Osteocyte (in vitro differentiated cells): ENCODE data around the gene CYFIP1. TPM values are rescaled to one million over a fixed set of nuclear protein-coding genes. Genes with fewer than 3 reads are reported as not detected.

Experiments used
- DNase-seq: peaks from one replicate; pipeline ENCODE4 v3.0.0; 2021; ENCODE audit warnings: mixed read lengths; ENCODE audit not compliant: unreplicated experiment; ENCODE audit errors: extremely low spot score
- H3K27ac Mint-ChIP-seq: one replicate; pipeline ENCODE4 v1.8.0; 2021; ENCODE audit warnings: mild to moderate bottlenecking, mixed read lengths; ENCODE audit not compliant: unreplicated experiment
- H3K27me3 Mint-ChIP-seq: one replicate; pipeline ENCODE4 v1.8.0; 2021; ENCODE audit warnings: mixed read lengths; ENCODE audit not compliant: unreplicated experiment
- H3K36me3 Mint-ChIP-seq: one replicate; pipeline ENCODE4 v1.8.0; 2021; ENCODE audit warnings: mixed read lengths; ENCODE audit not compliant: unreplicated experiment
- H3K4me1 Mint-ChIP-seq: one replicate; pipeline ENCODE4 v1.8.0; 2021; ENCODE audit warnings: mixed read lengths; ENCODE audit not compliant: unreplicated experiment
- H3K4me3 Mint-ChIP-seq: one replicate; pipeline ENCODE4 v1.8.0; 2021; ENCODE audit warnings: mild to moderate bottlenecking, moderate library complexity, mixed read lengths; ENCODE audit not compliant: unreplicated experiment
- H3K9me3 Mint-ChIP-seq: one replicate; pipeline ENCODE4 v1.8.0; 2021; ENCODE audit warnings: mixed read lengths; ENCODE audit not compliant: unreplicated experiment
- total RNA-seq: library from RNA; stranded (reverse); gene quantifications from 2 replicates; pipeline ENCODE4 v1.2.1, GENCODE V29; 2021
- TF ChIP-seq, protein P1 (sequence below): fragments of 200-600 bp; sonication (generic); IDR thresholded peaks from 2 replicates; pipeline ENCODE4 v1.5.0; 2021; ENCODE audit warnings: antibody characterized with exemption, mild to moderate bottlenecking, moderate library complexity

CYFIP1 gene
- total RNA-seq, 1 donor from 2014 or later = 118 TPM

DNA sequence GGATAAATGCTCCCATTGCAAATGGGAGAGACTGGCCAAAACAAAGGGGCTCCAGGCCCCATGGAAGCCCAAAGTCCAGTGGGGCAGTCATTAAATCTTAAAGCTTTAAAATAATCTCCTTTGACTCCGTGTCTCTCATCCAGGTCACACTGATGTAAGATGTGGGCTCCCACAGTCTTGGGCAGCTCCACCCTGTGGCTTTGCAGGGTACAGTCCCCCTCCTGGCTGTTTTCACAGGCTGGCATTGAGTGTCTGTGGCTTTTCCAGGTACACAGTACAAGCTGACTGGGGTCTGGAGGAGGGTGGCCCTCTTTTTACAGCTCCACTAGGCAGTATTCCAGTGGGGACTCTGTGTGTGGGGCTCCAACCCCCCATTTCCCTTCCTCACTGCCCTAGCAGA is 95.8 kb downstream of the CYFIP1 start:
- DNase-seq = no peak
- H3K4me1 Mint-ChIP-seq = peaks cover 15% of the 10 kb centered on the region
- TF ChIP-seq, protein P1, sequence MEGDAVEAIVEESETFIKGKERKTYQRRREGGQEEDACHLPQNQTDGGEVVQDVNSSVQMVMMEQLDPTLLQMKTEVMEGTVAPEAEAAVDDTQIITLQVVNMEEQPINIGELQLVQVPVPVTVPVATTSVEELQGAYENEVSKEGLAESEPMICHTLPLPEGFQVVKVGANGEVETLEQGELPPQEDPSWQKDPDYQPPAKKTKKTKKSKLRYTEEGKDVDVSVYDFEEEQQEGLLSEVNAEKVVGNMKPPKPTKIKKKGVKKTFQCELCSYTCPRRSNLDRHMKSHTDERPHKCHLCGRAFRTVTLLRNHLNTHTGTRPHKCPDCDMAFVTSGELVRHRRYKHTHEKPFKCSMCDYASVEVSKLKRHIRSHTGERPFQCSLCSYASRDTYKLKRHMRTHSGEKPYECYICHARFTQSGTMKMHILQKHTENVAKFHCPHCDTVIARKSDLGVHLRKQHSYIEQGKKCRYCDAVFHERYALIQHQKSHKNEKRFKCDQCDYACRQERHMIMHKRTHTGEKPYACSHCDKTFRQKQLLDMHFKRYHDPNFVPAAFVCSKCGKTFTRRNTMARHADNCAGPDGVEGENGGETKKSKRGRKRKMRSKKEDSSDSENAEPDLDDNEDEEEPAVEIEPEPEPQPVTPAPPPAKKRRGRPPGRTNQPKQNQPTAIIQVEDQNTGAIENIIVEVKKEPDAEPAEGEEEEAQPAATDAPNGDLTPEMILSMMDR = no peak
- no peaks in the 10 kb centered on the region for H3K9me3 Mint-ChIP-seq
- H3K27ac Mint-ChIP-seq = no peak overlapping the region
- no peaks in the 10 kb centered on the region for H3K27me3 Mint-ChIP-seq
- H3K36me3 Mint-ChIP-seq = peaks cover 32% of the 10 kb centered on the region
- H3K4me3 Mint-ChIP-seq = no peak overlapping the region

DNA sequence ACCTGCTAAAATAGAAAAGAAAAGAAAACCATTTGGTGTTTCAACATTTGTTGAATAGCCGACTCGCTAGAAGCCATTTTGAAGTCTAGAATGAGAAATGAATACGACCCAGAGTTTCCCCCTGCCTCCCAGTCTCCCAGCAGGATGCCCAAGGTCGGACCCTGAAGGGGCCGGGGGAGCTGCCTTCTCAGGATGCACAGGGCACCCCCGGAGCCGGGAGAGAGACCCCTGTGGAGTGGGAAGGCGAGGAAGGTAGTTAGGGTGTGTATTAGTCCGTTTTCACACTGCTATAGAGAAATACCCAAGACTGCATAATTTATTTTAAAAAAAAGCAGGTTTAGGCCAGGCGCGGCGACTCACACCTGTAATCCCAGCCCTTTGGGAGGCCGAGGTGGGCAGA is 97.0 kb downstream of the CYFIP1 start:
- DNase-seq = no peak
- Mint-ChIP-seq H3K36me3 (peaks cover 36% of the 10 kb centered on the region), H3K27me3 (no peaks in the 10 kb centered on the region), H3K27ac (no peak overlapping the region), H3K4me1 (peaks cover 12% of the 10 kb centered on the region), H3K9me3 (no peaks in the 10 kb centered on the region), H3K4me3 (no peak overlapping the region)
- TF ChIP-seq, protein P1 = no peak

DNA sequence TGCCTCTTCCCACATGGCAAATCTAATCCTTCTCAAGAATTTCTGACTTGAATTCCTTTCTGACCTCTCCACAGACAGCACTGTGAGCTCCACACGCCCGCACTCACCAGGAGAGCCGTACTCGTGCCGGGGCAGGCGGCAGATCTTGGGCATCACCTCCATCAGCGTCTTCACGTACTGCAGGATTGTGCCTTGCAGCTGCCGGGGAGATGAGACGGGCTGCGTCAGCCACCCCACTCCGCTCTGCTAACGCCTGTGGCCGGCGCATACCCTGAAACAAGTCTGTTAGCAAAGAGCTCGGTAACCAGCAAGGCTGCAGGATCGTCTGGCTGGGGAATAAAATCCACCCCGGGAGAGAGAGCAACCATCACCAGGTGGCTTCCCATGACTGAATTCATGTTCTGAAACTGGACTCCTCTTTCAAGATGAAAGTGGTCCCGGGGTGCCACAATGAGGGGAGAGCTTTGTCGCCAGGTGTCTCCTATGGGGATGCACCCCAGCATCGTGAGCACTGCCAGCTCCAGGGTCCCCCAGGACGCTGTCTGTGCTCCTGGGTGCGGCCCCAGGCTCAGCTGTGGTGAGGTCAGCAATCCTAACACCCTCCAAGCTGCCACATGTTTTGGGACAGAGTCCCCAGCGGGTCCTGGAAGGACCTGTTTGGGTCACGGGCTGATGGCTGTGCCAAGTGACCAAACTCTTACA is 98.3 kb downstream of the CYFIP1 start:
- TF ChIP-seq, protein P1 = no peak
- H3K4me1 Mint-ChIP-seq = no peaks in the 10 kb centered on the region
- H3K9me3 Mint-ChIP-seq = no peaks in the 10 kb centered on the region
- DNase-seq = no peak
- no peak overlapping the region for H3K4me3 Mint-ChIP-seq
- H3K27ac Mint-ChIP-seq = no peak overlapping the region
- peaks cover 45% of the 10 kb centered on the region for H3K36me3 Mint-ChIP-seq
- no peaks in the 10 kb centered on the region for H3K27me3 Mint-ChIP-seq

DNA sequence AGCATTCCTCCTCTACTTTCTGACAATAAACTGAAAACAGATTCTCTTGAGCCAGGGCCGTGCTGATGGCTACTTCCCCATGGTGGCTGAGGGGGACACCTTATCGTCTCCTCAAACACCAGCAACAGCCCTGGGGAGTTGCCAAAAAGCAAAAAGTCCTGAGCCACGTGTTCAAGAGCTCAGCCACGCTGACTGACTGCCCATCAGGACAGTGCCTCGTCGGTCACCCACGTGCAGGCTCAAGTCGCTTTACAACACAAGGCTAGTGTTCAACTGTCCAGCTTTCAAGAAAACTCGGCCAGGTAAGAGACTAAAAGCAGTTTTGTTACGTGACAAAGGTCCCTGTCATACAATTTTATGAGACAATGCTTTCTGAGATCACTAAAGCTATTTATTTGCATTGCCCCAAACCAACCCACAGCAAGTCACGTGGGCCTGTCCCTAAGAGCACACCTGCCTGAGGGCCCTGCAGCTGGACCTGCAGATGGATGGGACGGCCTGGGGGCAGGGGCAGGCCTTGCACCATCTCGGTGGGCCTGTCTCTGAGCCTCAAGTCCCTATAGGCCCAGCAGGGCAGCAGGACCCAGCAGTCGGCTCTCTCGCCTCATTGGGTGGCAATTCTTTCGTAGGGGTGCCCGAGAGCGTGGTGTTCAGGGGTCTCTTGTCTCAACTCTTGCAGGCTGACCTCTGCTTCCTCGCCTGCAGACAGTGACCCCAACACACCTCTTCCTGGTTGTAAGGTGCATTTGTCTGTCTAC is 99.0 kb downstream of the CYFIP1 start:
- Mint-ChIP-seq H3K9me3 (no peaks in the 10 kb centered on the region), H3K36me3 (peaks cover 45% of the 10 kb centered on the region), H3K4me1 (no peaks in the 10 kb centered on the region), H3K4me3 (no peak overlapping the region), H3K27me3 (no peaks in the 10 kb centered on the region), H3K27ac (no peak overlapping the region)
- TF ChIP-seq, protein P1 = no peak
- DNase-seq = no peak
